Upper lobe of left lung (tissue), 6 donors: Measurements from ENCODE around the gene MISP. TPM values are rescaled to one million over a fixed set of nuclear protein-coding genes. Genes with fewer than 3 reads are reported as not detected.
"Not testable (repeated sequence)": the region's sequence is repeated elsewhere in the genome, so short reads cannot be mapped to it uniquely, and the experiment has no call there.

Source experiments
- ATAC-seq, 2 donors: fragments of 200-7000 bp; cut with Tn5 transposase; one replicate each; pipeline ENCODE4 v1.9.1; 2022; ENCODE audit warnings: mild to moderate bottlenecking in 2 of 2, moderate library complexity in 2 of 2; ENCODE audit not compliant: low FRiP score in 2 of 2
- DNase-seq, 2 donors: peaks; one replicate each; pipeline ENCODE4 v3.0.0-alpha.2; 2019 to 2020
- H3K27ac ChIP-seq, 4 donors: fragments of 200-600 bp; sonication (generic); one replicate each; pipeline ENCODE4 v1.5.1; 2016 to 2019
- H3K27me3 ChIP-seq, 4 donors: fragments of 200-600 bp; sonication (generic); one replicate each; pipeline ENCODE4 v1.5.1; 2017 to 2019
- H3K36me3 ChIP-seq, 4 donors: fragments of 200-600 bp; sonication (generic); one replicate each; pipeline ENCODE4 v1.5.1; 2016 to 2019
- H3K4me1 ChIP-seq, 4 donors: fragments of 200-600 bp; sonication (generic); one replicate each; pipeline ENCODE4 v1.5.1; 2018 to 2019
- H3K4me3 ChIP-seq, 4 donors: fragments of 200-600 bp; sonication (generic); one replicate each; pipeline ENCODE4 v1.5.1; 2017 to 2019; ENCODE audit warnings: mild to moderate bottlenecking in 2 of 4, moderate library complexity in 1 of 4
- H3K9me3 ChIP-seq, 4 donors: fragments of 200-600 bp; sonication (generic); one replicate each; pipeline ENCODE4 v1.5.1; 2018 to 2019
- EP300 ChIP-seq, 4 donors: sonication (generic); formaldehyde crosslinking; IDR thresholded peaks; one replicate each; pipeline ENCODE4 v1.5.1; 2017; ENCODE audit warnings: antibody characterized with exemption in 4 of 4, control low read depth in 2 of 4
- POLR2A ChIP-seq, 4 donors: fragments of 450-650 bp; IDR thresholded peaks; one replicate each; pipeline ENCODE4 v1.5.1; 2016 to 2017; ENCODE audit warnings: antibody characterized with exemption in 4 of 4, mild to moderate bottlenecking in 2 of 4
- POLR2AphosphoS5 ChIP-seq, 2 donors: sonication (generic); formaldehyde crosslinking; IDR thresholded peaks; one replicate each; pipeline ENCODE4 v1.5.1; 2017; ENCODE audit warnings: antibody characterized with exemption in 2 of 2
- WGBS, 2 donors: methylation state at CpG; one replicate each; pipeline ENCODE4 v1.1.5; 2017 to 2018; 5-methylcytosine and 5-hydroxymethylcytosine counted together
- total RNA-seq, 6 donors: library from RNA; depleted of rRNA in 4 of 6; stranded (reverse); fragments of >200 nt in 4 of 6; gene quantifications; one replicate each; pipeline versions ENCODE4 v1.1.0 to v1.2.1, GENCODE V29; 2016 to 2021
- TF ChIP-seq, protein P1 (sequence below), 6 experiments: fragments of 450-650 bp in 4 of 6; fragments of 200-600 bp in 2 of 6; sonication (generic) in 2 of 6; IDR thresholded peaks; one replicate each; pipeline ENCODE4 v1.5.1; 2016 to 2019; ENCODE audit warnings: antibody characterized with exemption in 6 of 6
- donor health status: DM: no; HTN: no; CAD: no; lungs with moderate emphysema.
- donor health status: DM: no; HTN: yes; CAD: no; lungs with severe emphysema.

The MISP gene, protein sequence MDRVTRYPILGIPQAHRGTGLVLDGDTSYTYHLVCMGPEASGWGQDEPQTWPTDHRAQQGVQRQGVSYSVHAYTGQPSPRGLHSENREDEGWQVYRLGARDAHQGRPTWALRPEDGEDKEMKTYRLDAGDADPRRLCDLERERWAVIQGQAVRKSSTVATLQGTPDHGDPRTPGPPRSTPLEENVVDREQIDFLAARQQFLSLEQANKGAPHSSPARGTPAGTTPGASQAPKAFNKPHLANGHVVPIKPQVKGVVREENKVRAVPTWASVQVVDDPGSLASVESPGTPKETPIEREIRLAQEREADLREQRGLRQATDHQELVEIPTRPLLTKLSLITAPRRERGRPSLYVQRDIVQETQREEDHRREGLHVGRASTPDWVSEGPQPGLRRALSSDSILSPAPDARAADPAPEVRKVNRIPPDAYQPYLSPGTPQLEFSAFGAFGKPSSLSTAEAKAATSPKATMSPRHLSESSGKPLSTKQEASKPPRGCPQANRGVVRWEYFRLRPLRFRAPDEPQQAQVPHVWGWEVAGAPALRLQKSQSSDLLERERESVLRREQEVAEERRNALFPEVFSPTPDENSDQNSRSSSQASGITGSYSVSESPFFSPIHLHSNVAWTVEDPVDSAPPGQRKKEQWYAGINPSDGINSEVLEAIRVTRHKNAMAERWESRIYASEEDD
- 10 to 100 TPM; 22.5 to 51.5 (median 37.5) TPM for total RNA-seq

DNA sequence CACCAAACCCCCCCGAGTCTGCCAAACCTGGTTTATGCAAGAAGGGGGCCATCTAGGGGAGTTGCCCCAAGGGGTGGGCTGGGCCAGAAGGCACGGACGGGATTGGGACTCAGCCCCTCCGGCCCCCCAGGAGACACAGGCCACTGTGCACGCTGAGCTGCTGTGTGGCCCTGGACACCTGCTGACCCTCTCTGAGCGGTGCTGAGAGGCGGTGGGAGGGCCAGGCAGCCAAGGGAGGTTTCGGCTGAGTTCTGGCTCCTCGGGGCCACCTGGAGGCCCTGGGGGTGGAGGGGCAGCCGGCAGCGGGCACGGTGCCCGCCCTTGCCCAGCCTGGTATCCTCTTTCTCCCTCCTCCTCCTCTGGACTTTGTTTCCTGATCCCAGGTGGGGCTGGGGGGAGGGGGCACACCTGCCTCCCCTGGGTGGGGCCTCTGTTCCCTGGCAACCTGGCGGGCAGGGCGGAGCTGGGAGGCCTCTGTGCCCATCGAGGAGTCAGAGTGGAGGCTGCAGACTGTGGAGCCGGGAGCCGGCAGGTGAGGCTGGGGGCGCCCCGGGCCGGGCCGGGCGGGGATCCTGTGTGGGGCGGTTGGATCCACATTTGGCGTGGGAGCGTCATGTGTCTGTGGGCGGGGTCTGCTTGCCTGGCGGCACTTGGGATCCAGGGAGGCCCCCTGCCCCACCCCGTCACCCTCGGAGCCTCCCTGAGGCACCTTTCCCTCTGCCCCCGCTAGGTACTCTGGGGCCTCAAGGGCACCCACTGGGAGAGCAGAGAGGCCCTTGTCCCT is at the start of gene MISP:
Gene MISP (plus strand): TSS at position 473 of the 784 bp plus-strand sequence. CDS start 5,835 bp downstream, outside the sequence.
- H3K27ac ChIP-seq = peak within 1 kb of the TSS; percentile 73 to 79 (median 76)
- no peaks in the 10 kb centered on the region for H3K27me3 ChIP-seq
- peak in 1 of 4 donors; percentile 56 for TF ChIP-seq POLR2A (IDR thresholded peaks at IDR 0.05)
- no peak for TF ChIP-seq EP300 (IDR thresholded peaks at IDR 0.05)
- peaks cover 0 to 16% (median 6%) of the 10 kb centered on the region in 4 donors for H3K36me3 ChIP-seq
- H3K4me3 ChIP-seq = peak within 1 kb of the TSS; percentile 10 to 46 (median 40)
- H3K4me1 ChIP-seq = peaks cover 5 to 33% (median 10%) of the 10 kb centered on the region in 4 donors
- WGBS, 2 donors = 64% methylated on average over 15 of the region's 31 CpGs; no CpG with 5 or more reads in 1 of the 2 donors
- H3K9me3 ChIP-seq = peaks cover 0 to 14% (median 7%) of the 10 kb centered on the region in 4 donors
- ATAC-seq = peak; percentile 1 to 74
- DNase-seq = peak; percentile 81 to 89

DNA sequence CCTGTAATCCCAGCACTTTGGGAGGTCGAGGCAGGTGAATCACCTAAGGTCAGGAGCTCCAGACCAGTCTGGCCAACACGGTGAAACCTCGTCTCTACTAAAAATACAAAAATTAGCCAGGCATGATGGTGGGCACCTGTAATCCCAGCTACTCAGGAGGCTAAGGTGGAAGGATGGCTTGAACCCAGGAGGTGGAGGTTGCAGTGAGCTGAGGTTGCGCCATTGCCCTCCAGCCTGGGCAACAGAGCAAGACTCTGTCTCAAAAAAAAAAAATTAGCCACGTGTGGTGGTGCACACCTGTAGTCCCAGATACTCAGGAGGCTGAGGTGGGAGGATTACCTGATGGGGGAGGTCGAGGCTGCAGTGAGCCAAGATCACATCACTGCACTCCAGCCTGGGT is 48.1 kb upstream of the MISP start:
- H3K27me3 ChIP-seq, H3K36me3 ChIP-seq, DNase-seq, H3K9me3 ChIP-seq, ATAC-seq: not testable (repeated sequence)
- H3K27ac ChIP-seq = peak overlapping the region in 1 of 4 donors; percentile 71
- peaks cover 5 to 26% (median 18%) of the 10 kb centered on the region in 4 donors for H3K4me1 ChIP-seq
- H3K4me3 ChIP-seq = peak overlapping the region in 3 of 4 donors; percentile 34 to 51 (median 40)
- 75 to 78% methylated on average over 6 of the region's 6 CpGs for WGBS, 2 donors

DNA sequence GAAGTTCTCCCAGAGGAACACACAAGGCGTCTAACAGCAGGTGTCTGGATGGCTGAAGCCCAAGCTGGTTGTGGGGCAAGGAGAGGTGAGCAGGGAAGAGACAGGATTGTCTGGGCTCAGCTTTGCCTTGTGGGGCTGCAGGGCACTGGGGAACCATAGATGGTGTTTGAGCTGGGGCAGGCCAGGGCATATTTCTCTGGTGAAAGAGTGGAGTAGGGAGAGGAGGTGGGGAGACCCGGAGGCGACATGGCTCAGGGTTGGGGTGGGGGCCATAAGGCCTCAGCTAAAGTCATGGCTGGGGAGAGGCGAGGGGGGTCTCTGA is 47.6 kb upstream of the MISP start:
- Histone ChIP-seq H3K27me3 (peaks cover 0 to 5% (median under 1%) of the 10 kb centered on the region in 4 donors), H3K36me3 (no peaks in the 10 kb centered on the region), H3K4me3 (peak overlapping the region in 3 of 4 donors; percentile 34 to 51 (median 40)), H3K27ac (peak overlapping the region; percentile 30 to 71 (median 69)), H3K9me3 (no peaks in the 10 kb centered on the region), H3K4me1 (peaks cover 8 to 31% (median 19%) of the 10 kb centered on the region in 4 donors)
- ATAC-seq (peak in 1 of 2 donors; percentile 2), DNase-seq (no peak)
- WGBS, 2 donors = 32 to 37% methylated on average over 4 of the region's 4 CpGs
- TF ChIP-seq, protein P1, sequence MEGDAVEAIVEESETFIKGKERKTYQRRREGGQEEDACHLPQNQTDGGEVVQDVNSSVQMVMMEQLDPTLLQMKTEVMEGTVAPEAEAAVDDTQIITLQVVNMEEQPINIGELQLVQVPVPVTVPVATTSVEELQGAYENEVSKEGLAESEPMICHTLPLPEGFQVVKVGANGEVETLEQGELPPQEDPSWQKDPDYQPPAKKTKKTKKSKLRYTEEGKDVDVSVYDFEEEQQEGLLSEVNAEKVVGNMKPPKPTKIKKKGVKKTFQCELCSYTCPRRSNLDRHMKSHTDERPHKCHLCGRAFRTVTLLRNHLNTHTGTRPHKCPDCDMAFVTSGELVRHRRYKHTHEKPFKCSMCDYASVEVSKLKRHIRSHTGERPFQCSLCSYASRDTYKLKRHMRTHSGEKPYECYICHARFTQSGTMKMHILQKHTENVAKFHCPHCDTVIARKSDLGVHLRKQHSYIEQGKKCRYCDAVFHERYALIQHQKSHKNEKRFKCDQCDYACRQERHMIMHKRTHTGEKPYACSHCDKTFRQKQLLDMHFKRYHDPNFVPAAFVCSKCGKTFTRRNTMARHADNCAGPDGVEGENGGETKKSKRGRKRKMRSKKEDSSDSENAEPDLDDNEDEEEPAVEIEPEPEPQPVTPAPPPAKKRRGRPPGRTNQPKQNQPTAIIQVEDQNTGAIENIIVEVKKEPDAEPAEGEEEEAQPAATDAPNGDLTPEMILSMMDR (IDR thresholded peaks at IDR 0.05) = no peak
- no peak for TF ChIP-seq POLR2A (IDR thresholded peaks at IDR 0.05)
- TF ChIP-seq EP300 (IDR thresholded peaks at IDR 0.05) = no peak
- TF ChIP-seq POLR2AphosphoS5 (IDR thresholded peaks at IDR 0.05) = no peak

DNA sequence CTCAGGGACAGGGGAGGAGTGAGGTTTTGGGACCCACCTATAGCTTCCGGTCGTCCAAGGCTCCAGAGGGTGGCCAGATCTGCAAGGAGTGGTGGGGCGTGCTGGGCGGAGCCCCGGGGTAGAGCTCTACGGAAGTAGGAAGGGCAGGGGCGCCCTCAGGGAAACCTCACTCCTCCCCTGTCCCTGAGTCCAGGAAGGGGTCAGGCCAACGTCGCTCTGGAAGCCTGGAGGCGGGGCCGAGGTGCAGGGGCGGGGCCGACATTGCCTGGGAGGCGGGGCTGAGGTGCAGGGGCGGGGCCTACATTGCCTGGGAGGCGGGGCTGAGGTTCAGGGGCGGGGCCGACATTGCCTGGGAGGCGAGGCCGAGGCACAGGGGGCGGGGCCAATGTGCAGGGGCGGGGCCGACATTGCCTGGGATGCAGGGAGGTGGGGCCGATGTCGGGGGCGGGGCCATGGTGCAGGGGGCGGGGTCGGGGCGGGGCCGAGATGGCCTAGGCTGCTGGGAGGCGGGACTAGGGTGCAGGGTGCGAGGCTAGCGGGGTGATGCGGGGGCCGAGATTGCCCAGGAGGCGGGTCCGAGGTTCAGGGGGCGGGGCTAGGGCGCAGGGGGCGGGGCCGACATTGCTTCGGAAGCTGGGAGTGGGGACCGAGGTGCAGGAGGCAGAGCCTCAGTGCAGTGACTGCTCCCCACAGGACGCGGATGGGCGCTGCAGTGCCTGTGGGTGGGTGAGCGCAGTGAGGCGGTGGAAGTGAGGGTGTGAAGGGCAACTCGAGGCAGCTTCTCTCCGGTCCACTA is 47.1 kb upstream of the MISP start:
- WGBS, 2 donors = 5 to 19% methylated on average over 9 to 25 of the region's 50 CpGs
- H3K4me1 ChIP-seq = peaks cover 11 to 34% (median 22%) of the 10 kb centered on the region in 4 donors
- peak; percentile 94 for ATAC-seq

More for the DNA sequence above, 47.1 kb upstream of the MISP start:
- TF ChIP-seq POLR2A (IDR thresholded peaks at IDR 0.05) (peak in 1 of 4 donors; percentile 56), POLR2AphosphoS5 (IDR thresholded peaks at IDR 0.05) (peak; percentile 22 to 75), EP300 (IDR thresholded peaks at IDR 0.05) (no peak)
- TF ChIP-seq, protein P1 (IDR thresholded peaks at IDR 0.05) = peak in 1 of 6 experiments; percentile 13
- H3K9me3 ChIP-seq = no peaks in the 10 kb centered on the region
- H3K27ac ChIP-seq = peak overlapping the region; percentile 30 to 71 (median 69)
- H3K36me3 ChIP-seq = no peaks in the 10 kb centered on the region
- DNase-seq = peak; percentile 93 to 97
- H3K4me3 ChIP-seq = peak overlapping the region in 3 of 4 donors; percentile 34 to 51 (median 40)
- H3K27me3 ChIP-seq = peaks cover 0 to 8% (median 2%) of the 10 kb centered on the region in 4 donors
